ENCODE data around the gene SSBP4.

The SSBP4 gene

GRCh38 chr19:18434411-18435175 lies 15.4 kb downstream of the SSBP4 start:
- no peak for DNase-seq

DNA sequence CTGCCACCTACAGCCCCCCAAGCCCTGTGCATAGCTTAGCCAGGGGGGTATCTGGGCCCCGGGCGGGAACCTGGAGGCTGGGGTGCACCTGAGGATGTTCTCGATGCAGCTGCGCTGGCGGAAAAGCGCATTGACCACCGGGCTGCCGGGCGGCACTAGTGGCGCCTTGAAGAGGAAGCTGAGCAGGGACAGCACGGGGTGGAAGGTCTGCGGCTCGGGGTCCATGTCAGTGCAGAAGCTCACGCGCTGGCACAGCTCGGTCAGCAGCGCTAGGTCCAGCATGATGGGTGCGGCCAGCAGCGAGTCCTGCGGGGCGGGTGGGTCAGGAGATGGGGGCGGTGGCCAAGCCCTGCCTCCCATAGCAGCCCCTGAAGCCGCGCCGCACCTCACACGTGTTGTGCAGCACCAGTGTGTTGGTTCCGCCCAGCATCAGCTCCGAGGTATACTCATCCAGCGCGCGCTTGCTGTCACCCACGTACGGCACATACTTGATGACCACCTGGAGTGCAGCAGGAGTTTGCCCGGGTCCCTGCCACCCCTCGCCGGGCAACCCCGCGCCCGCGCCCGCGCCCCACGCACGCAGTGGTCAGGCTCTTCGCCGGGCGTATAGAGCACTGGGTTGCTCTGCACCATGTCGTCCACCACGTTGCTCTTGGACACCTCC lies 16.1 kb downstream of the SSBP4 start:
- DNase-seq: no peak

DNA sequence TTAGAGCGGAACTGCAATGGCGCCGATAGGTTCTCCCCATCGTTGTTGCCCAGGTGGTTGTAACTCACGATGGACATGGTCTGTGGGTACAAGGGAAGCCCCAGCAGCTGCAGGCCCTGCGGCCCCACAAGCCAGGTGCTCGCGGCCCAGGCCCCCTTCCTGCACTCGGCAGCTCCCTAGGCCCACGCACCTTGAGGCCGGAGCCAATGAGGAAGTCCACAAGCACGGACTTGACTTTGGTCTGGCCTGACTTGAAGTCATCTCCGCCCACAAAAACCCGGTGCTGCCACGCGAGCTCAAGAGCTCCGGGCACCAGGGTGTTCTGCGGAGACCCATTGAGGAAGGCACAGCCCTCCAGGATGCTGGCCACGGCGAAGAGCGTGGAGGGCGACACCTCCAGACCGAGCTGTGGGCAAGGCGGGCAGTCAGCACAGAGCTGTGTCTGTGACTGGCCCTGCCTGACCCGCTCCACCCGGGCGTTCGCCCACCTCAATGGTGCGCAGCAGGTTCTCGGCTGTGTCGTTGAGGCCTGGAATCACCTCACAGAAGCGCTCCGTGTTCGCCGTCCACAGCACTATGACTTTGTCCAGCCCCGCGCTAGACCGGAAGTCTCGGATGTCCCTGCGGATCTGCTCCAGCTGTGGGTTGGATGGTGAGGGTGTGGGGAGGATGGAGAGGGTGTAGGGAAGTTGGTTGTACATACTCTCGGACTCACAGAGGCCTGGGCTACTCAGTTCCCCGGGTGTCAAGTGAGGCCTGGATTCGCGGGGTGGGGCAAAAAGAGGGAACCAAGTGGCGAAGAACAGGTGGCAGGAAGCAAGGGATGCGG lies 16.9 kb downstream of the SSBP4 start:
- no peak for DNase-seq

- DNase-seq: peak; percentile 81
These were observed 17.7 kb downstream of the SSBP4 start for GRCh38 chr19:18436671-18437490.

GRCh38 chr19:18437491-18438330 lies 18.5 kb downstream of the SSBP4 start, which contains the start of gene ISYNA1:
ISYNA1 (minus strand) TSS chr19:18438133; CDS start chr19:18437979, 154 bp downstream.
- no peak for DNase-seq

- DNase-seq: no peak
These were observed 19.3 kb downstream of the SSBP4 start for GRCh38 chr19:18438331-18439024.

- no peak for DNase-seq
These were observed 20.1 kb downstream of the SSBP4 start for GRCh38 chr19:18439025-18439909.

GRCh38 chr19:18439910-18440237 lies 20.7 kb downstream of the SSBP4 start:
- DNase-seq: no peak

- DNase-seq: no peak
These were observed 21.2 kb downstream of the SSBP4 start for GRCh38 chr19:18440415-18440877.

GRCh38 chr19:18440936-18441803 lies 22.0 kb downstream of the SSBP4 start:
- no peak for DNase-seq

DNA sequence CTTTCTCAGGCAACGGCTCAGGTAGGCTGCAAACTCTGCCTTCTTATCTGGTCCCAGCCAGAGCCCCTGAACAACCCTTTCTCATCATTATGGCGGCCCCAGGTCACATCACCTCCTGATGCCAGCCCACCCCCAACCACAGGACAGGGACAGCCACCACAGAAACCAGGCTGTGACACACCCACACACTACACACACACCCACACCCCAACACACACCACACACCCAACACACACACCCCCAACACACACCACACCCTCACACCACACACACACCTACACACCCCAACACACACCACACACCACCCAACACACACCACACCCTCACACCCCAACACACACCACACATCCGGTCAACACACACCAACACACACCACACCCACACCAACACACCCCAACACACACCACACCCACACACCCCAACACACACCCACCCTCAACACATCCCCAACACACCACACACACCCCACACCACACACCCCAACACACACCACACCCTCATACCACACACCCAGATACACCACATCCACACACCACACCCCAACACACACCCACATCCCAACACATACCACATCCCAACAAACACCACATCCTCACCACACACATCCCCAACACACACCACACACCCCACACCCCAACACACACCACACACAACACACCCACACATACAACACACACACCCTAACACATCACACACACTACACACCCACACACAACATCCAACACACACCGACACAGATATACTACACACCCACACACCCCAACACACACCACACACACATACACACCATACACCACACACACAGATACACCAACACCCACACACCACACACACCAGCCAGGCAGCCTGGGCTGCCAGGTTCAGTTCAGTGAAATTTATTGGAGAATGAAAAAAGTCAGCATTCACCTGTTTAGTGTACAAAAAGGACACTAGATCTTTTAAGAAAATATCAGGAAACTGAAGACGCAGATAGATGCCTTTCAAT lies 22.9 kb downstream of the SSBP4 start:
- peak; percentile 50 for DNase-seq

- DNase-seq: no peak
These were observed 23.7 kb downstream of the SSBP4 start for GRCh38 chr19:18442941-18443340.

GRCh38 chr19:18443406-18443805 lies 24.2 kb downstream of the SSBP4 start:
- DNase-seq: no peak

DNA sequence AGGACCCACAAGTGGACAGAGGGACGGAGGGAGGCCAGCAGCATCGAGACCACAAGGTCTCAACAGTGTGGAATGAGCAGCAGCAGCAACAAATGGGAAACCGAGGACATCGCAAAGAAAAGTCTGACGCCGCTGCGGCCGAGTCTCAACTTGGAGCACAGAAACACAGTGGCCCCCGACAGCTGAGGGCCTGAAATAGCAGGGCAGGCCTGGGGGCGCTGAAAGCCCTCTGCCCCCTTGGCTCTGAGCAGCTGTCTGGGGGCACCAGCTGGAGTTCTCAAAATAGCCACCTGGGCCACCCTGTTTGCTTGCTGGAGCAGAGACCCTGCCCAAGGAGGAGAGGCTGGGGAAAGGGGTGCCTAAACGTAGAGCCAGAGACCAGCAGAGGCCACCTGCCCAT lies 24.6 kb downstream of the SSBP4 start:
- no peak for DNase-seq

DNA sequence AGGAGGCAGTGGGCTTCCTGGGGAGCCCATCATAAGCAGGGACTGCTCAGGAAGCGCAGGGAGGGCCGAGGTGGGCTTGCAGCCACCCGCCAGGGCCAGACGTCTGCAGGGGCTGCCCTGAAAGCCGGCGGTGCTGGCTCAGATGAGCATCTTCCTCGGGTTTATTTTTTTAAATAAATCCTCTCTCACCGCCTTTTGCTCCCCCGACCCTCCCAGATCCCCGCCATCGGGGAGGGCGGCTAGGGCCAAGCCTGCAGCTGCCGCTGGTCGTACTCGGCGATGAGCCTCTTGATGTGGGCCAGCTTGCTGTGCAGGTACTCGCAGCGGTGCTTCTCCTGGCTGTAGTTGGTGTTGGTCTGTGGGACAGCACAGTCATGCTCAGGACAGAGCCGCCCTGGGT lies 25.3 kb downstream of the SSBP4 start:
- DNase-seq: no peak

DNA sequence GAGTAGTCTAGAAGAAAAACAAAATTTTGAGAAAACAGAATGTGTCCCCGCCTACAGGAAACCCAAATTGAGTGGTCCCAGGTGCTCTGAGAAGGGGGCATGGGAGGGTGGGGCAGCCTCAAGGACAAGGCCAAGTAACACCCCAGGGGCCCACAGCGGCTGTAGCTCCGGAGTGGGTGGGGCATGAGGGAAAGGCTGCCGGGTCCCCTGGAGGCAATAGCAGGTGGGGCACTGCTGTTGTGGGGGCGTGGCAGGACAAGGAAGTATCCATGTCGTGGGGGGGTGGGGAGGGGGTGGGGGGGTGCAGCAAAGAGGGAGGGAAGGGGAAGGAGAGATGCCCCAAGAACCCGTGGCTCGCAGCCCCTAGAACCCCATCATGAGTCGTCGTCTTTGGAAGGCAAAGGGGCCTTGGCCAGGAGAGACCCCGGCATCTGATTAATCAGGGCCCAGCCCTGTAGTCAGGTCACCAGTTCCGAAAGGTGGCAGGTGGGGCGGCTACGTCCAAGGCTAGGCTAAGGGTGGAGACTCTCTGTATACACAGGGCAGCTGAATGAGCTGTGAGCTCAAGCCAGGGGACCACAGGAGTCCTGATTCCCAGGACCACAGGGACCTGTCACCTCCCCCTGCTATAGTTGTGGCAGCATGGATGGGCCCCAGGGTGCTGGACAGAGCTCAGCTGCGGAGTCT lies 26.2 kb downstream of the SSBP4 start:
- DNase-seq: no peak
